Measurements from ENCODE around the gene ZFP91.

DNA sequence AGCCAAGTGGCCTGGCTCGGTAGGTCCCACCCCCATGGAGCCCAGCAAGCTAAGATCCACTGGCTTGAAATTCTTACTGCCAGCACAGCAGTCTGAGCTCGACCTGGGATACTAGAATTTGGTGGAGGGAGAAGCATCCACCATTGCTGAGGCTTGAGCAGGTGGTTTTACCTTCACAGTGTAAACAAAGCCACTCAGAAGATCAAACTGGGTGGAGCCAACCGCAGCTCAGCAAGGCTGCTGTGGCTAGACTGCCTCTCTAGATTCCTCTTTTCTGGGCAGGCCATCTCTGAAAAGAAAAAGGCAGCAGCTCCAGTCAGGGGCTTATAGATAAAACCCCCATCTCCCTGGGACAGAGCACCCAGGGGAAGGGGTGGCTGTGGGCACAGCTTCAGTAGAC is 48.6 kb upstream of the ZFP91 start:
- TF ChIP-seq, protein P1, sequence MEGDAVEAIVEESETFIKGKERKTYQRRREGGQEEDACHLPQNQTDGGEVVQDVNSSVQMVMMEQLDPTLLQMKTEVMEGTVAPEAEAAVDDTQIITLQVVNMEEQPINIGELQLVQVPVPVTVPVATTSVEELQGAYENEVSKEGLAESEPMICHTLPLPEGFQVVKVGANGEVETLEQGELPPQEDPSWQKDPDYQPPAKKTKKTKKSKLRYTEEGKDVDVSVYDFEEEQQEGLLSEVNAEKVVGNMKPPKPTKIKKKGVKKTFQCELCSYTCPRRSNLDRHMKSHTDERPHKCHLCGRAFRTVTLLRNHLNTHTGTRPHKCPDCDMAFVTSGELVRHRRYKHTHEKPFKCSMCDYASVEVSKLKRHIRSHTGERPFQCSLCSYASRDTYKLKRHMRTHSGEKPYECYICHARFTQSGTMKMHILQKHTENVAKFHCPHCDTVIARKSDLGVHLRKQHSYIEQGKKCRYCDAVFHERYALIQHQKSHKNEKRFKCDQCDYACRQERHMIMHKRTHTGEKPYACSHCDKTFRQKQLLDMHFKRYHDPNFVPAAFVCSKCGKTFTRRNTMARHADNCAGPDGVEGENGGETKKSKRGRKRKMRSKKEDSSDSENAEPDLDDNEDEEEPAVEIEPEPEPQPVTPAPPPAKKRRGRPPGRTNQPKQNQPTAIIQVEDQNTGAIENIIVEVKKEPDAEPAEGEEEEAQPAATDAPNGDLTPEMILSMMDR (IDR thresholded peaks at IDR 0.05): no peak
- TF ChIP-seq GABPA (IDR thresholded peaks at IDR 0.05; ENCODE audit: low read depth): no peak
- TF ChIP-seq RAD21 (IDR thresholded peaks at IDR 0.05; ENCODE audit: low read length): no peak
